ENCODE results near the gene SLC4A2.
A peak's percentile ranks its signal among the peaks of the same experiment; 100 is the strongest.

SLC4A2 gene

GRCh38 chr7:151113344-151114150 is 54.2 kb downstream of the SLC4A2 start:
- H3K4me3 ChIP-seq (replicated peaks in 1 of 2; ENCODE audit: low read depth in 2 of 2, low read length in 2 of 2): no peak overlapping the region
- DNase-seq (ENCODE audit: low read depth in 2 of 2): peak; percentile 48 to 72

GRCh38 chr7:151114151-151115090 is 55.0 kb downstream of the SLC4A2 start:
- no peak for TF ChIP-seq CTCF (IDR thresholded peaks at IDR 0.05; ENCODE audit: low read depth, low read length)
- H3K4me3 ChIP-seq (replicated peaks in 1 of 2; ENCODE audit: low read depth in 2 of 2, low read length in 2 of 2): no peak overlapping the region
- DNase-seq (ENCODE audit: low read depth in 2 of 2): no peak

More at GRCh38 chr7:151113344-151114150, 54.2 kb downstream of the SLC4A2 start:
- TF ChIP-seq CTCF (IDR thresholded peaks at IDR 0.05; ENCODE audit: low read depth, low read length): peak; percentile 2

GRCh38 chr7:151115121-151115835 is 55.9 kb downstream of the SLC4A2 start:
- DNase-seq (ENCODE audit: low read depth in 2 of 2): peak in 1 of 2 donors; percentile 37
- TF ChIP-seq CTCF (IDR thresholded peaks at IDR 0.05; ENCODE audit: low read depth, low read length): no peak
- no peak overlapping the region for H3K4me3 ChIP-seq (replicated peaks in 1 of 2; ENCODE audit: low read depth in 2 of 2, low read length in 2 of 2)

GRCh38 chr7:151115836-151116418 is 56.5 kb downstream of the SLC4A2 start:
- DNase-seq (ENCODE audit: low read depth in 2 of 2): no peak
- no peak for TF ChIP-seq CTCF (IDR thresholded peaks at IDR 0.05; ENCODE audit: low read depth, low read length)
- H3K4me3 ChIP-seq (replicated peaks in 1 of 2; ENCODE audit: low read depth in 2 of 2, low read length in 2 of 2): no peak overlapping the region

GRCh38 chr7:151116603-151117440 is 57.4 kb downstream of the SLC4A2 start:
- no peak for TF ChIP-seq CTCF (IDR thresholded peaks at IDR 0.05; ENCODE audit: low read depth, low read length)
- no peak overlapping the region for H3K4me3 ChIP-seq (replicated peaks in 1 of 2; ENCODE audit: low read depth in 2 of 2, low read length in 2 of 2)
- DNase-seq (ENCODE audit: low read depth in 2 of 2): no peak
